Panc1 (cell line): Measurements from ENCODE around the gene KCNMA1. TPM values are rescaled to one million over a fixed set of nuclear protein-coding genes. Genes with fewer than 3 reads are reported as not detected.
A peak's percentile ranks its signal among the peaks of the same experiment; 100 is the strongest.

Source experiments
- ATAC-seq: fragments of 200-7000 bp; cut with Tn5 transposase; 2 replicates; pipeline ENCODE4 v1.9.1; 2020; ENCODE audit warnings: mild to moderate bottlenecking, moderate library complexity
- BruUV-seq: library from RNA; stranded (reverse); fragments of 400-500 nt; replicated peaks from 2 replicates; lab custom pipeline; 2021; lab: Mats Ljungman, UMichigan
- CTCF ChIA-PET: fragments of 300-600 bp; sonication (Branson Sonifier 250); formaldehyde crosslinking; loops from one replicate; lab custom pipeline; 2022; ENCODE audit warnings: antibody characterized with exemption; lab: Charles Lee
- POLR2A ChIA-PET: fragments of 300-600 bp; sonication (Branson Sonifier 250); formaldehyde crosslinking; loops from one replicate; lab custom pipeline; 2022; ENCODE audit warnings: antibody characterized with exemption; lab: Charles Lee
- DNase-seq: peaks from one replicate; pipeline ENCODE4 v3.0.0-alpha.2; 2010; ENCODE audit warnings: low read depth, low spot score
- H3K27ac ChIP-seq: 2 replicates; pipeline ENCODE4 v1.5.1; 2011; ENCODE audit warnings: mild to moderate bottlenecking, low read length, inconsistent platforms
- H3K27me3 ChIP-seq: fragments of 200-500 bp; sonication (Bioruptor generic); 2 replicates; pipeline ENCODE4 v1.6.0; 2014; ENCODE audit warnings: low read length, inconsistent platforms; ENCODE audit not compliant: control insufficient read depth, insufficient read depth
- H3K36me3 ChIP-seq: fragments of 200-500 bp; sonication (Bioruptor generic); 2 replicates; pipeline ENCODE4 v1.5.1; 2014; ENCODE audit warnings: inconsistent platforms, mild to moderate bottlenecking, low read length, moderate library complexity; ENCODE audit not compliant: control insufficient read depth, insufficient read depth
- H3K4me1 ChIP-seq: 2 replicates; pipeline ENCODE4 v1.5.1; 2011; ENCODE audit warnings: inconsistent platforms, mild to moderate bottlenecking, low read length, moderate library complexity; ENCODE audit not compliant: control insufficient read depth, insufficient read depth
- H3K4me3 ChIP-seq, 2 experiments: 2 replicates each; pipeline ENCODE4 v1.5.1; 2011 to 2012; ENCODE audit warnings: low read depth in 2 of 2, low read length in 2 of 2, mild to moderate bottlenecking in 2 of 2, inconsistent platforms in 1 of 2, moderate library complexity in 1 of 2
- H3K9me3 ChIP-seq: fragments of 200-500 bp; sonication (Bioruptor generic); 2 replicates; pipeline ENCODE4 v1.5.1; 2014; ENCODE audit warnings: low read depth, mild to moderate bottlenecking, inconsistent platforms, low read length, moderate library complexity; ENCODE audit not compliant: control insufficient read depth, insufficient read depth
- CTCF ChIP-seq: fragments of 450-650 bp; IDR thresholded peaks from 2 replicates; pipeline ENCODE4 v1.5.1; 2017; ENCODE audit warnings: mild to moderate bottlenecking
- POLR2AphosphoS5 ChIP-seq: IDR thresholded peaks from 2 replicates; pipeline ENCODE4 v1.6.1; 2012; ENCODE audit warnings: mild to moderate bottlenecking, low read depth, low read length, moderate library complexity
- REST ChIP-seq, 2 experiments: IDR thresholded peaks; 2 replicates each; pipeline ENCODE4 v1.6.1; 2011 to 2012; ENCODE audit warnings: low read depth in 2 of 2, control low read depth in 1 of 2, low read length in 1 of 2, mild to moderate bottlenecking in 1 of 2, moderate library complexity in 1 of 2; ENCODE audit not compliant: insufficient read depth in 1 of 2
- SIN3A ChIP-seq: IDR thresholded peaks from 2 replicates; pipeline ENCODE4 v1.6.1; 2012; ENCODE audit warnings: low read depth, mild to moderate bottlenecking, low read length, moderate library complexity, borderline replicate concordance; ENCODE audit not compliant: insufficient read depth
- TCF7L2 ChIP-seq: IDR thresholded peaks from 2 replicates; pipeline ENCODE4 v1.6.1; 2011; ENCODE audit warnings: mild to moderate bottlenecking, low read depth, low read length, inconsistent platforms
- in situ Hi-C: cut with HindIII; loops from 2 replicates; pipeline ENCODE4 v1.10.0; 2016; ENCODE audit warnings: low sequenced_read_pairs, low pct_unique_long_range_greater_than_20kb
- intact Hi-C: fragments of 100-400 bp; cut with micrococcal nuclease; formaldehyde crosslinking; loops from one replicate; pipeline ENCODE4 v1.10.0; 2022; ENCODE audit not compliant: unreplicated experiment
- total RNA-seq: library from RNA; stranded (reverse); gene quantifications from one replicate; pipeline ENCODE4 v1.2.1, GENCODE V29; 2021; ENCODE audit not compliant: unreplicated experiment

KCNMA1 gene
- total RNA-seq, 1 experiment from 2014 or later: 91.9 TPM

- no peaks in the 10 kb centered on the region for H3K27me3 ChIP-seq
- BruUV-seq: no TSS peak
- DNase-seq (no peak), ATAC-seq (no peak)
- no peak overlapping the region for H3K4me3 ChIP-seq
- CTCF ChIA-PET: no interaction called here
- H3K4me1 ChIP-seq: peaks cover 8% of the 10 kb centered on the region; the same call in 1 of the 2 replicates
- H3K36me3 ChIP-seq: no peaks in the 10 kb centered on the region
- no peak for TF ChIP-seq POLR2AphosphoS5
- TF ChIP-seq CTCF: no peak
- TF ChIP-seq REST (IDR thresholded peaks at IDR 0.05; ENCODE audit: insufficient read depth in 1 of 2, low read depth in 2 of 2, low read length in 1 of 2): no peak
- TF ChIP-seq TCF7L2: no peak
- no peak for TF ChIP-seq SIN3A
- intact Hi-C loops (no loop called here), in situ Hi-C loops (no loop called here)
- H3K27ac ChIP-seq: no peak overlapping the region
- POLR2A ChIA-PET: no interaction called here
- H3K9me3 ChIP-seq: no peaks in the 10 kb centered on the region
These were observed 258.9 kb downstream of the KCNMA1 start for GRCh38 chr10:77378366-77379349.

GRCh38 chr10:77377678-77378352 lies 259.8 kb downstream of the KCNMA1 start:
- peak; percentile 55; the same call in 1 of the 2 replicates for ATAC-seq

More at GRCh38 chr10:77377678-77378352, 259.8 kb downstream of the KCNMA1 start:
- ChIA-PET POLR2A (interaction anchor here (0.5 kb wide), 1 partner anchor 285 kb away, joined by 5 read pairs; no protein-coding TSS in a partner anchor), CTCF (no interaction called here)
- intact Hi-C loops (no loop called here), in situ Hi-C loops (no loop called here)
- no peak overlapping the region for H3K4me3 ChIP-seq
- H3K27me3 ChIP-seq: no peaks in the 10 kb centered on the region
- no peak for DNase-seq
- no peak overlapping the region for H3K27ac ChIP-seq
- no peaks in the 10 kb centered on the region for H3K36me3 ChIP-seq
- no peaks in the 10 kb centered on the region for H3K9me3 ChIP-seq
- TF ChIP-seq TCF7L2 (no peak), CTCF (0 out of 2 replicates have a peak, but pooled peaks have one; percentile 11), SIN3A (no peak)
- no TSS peak for BruUV-seq
- peaks cover 8% of the 10 kb centered on the region; the same call in 1 of the 2 replicates for H3K4me1 ChIP-seq
